Fibroblast of skin of left quadriceps (primary cell): ENCODE results near the gene BFSP2.

Source experiments
- DNase-seq, 2 experiments: peaks; one replicate each; pipeline ENCODE4 v3.0.0-alpha.2; 2013; ENCODE audit warnings: low read depth in 2 of 2

Gene BFSP2

GRCh38 chr3:133383741-133384140 is 16.1 kb upstream of the BFSP2 start:
- no peak for DNase-seq

- peak; percentile 24 to 33 for DNase-seq
Measured at GRCh38 chr3:133384331-133385027, 15.4 kb upstream of the BFSP2 start.

GRCh38 chr3:133386876-133387275 is 13.0 kb upstream of the BFSP2 start:
- no peak for DNase-seq

GRCh38 chr3:133387341-133387740 is 12.5 kb upstream of the BFSP2 start:
- DNase-seq = no peak

GRCh38 chr3:133388696-133389395 is 11.0 kb upstream of the BFSP2 start:
- DNase-seq = no peak

GRCh38 chr3:133390715-133391114 is 9.1 kb upstream of the BFSP2 start:
- no peak for DNase-seq

- DNase-seq = no peak
Measured at GRCh38 chr3:133393204-133393603, 6.7 kb upstream of the BFSP2 start.

GRCh38 chr3:133393691-133394474 is 6.0 kb upstream of the BFSP2 start:
- DNase-seq = no peak

- DNase-seq = no peak
Measured at GRCh38 chr3:133394561-133395311, 5.1 kb upstream of the BFSP2 start.

- no peak for DNase-seq
Measured at GRCh38 chr3:133396906-133397305, 3.0 kb upstream of the BFSP2 start.

GRCh38 chr3:133401374-133402135 is 1.7 kb downstream of the BFSP2 start:
- DNase-seq = peak in 1 of 2 experiments; percentile 21

- DNase-seq = no peak
Measured at GRCh38 chr3:133404920-133405319, 5.1 kb downstream of the BFSP2 start.

- peak in 1 of 2 experiments; percentile 33 for DNase-seq
Measured at GRCh38 chr3:133408366-133408765, 8.5 kb downstream of the BFSP2 start.

GRCh38 chr3:133408961-133409360 is 9.1 kb downstream of the BFSP2 start:
- peak in 1 of 2 experiments; percentile 29 for DNase-seq

GRCh38 chr3:133410191-133410892 is 10.5 kb downstream of the BFSP2 start:
- DNase-seq = no peak

GRCh38 chr3:133412183-133413132 is 12.6 kb downstream of the BFSP2 start:
- DNase-seq = peak in 1 of 2 experiments; percentile 20

GRCh38 chr3:133413161-133414020 is 13.5 kb downstream of the BFSP2 start:
- no peak for DNase-seq

- no peak for DNase-seq
Measured at GRCh38 chr3:133414021-133414392, 14.2 kb downstream of the BFSP2 start.
